Vagina (tissue), 2 donors: ENCODE measurements around the gene SUSD5.

Source experiments
- POLR2AphosphoS5 ChIP-seq, 2 donors: sonication (generic); formaldehyde crosslinking; IDR thresholded peaks; one replicate each; pipeline ENCODE4 v1.9.0; 2017; ENCODE audit warnings: antibody characterized with exemption in 2 of 2, mild to moderate bottlenecking in 2 of 2, low read depth in 1 of 2; ENCODE audit not compliant: insufficient read depth in 1 of 2
- TF ChIP-seq, protein P1 (sequence below), 3 experiments: fragments of 450-650 bp in 2 of 3; fragments of 200-600 bp in 1 of 3; sonication (generic) in 1 of 3; IDR thresholded peaks; one replicate each; pipeline ENCODE4 v1.5.1; 2017 to 2019; ENCODE audit warnings: antibody characterized with exemption in 3 of 3, mild to moderate bottlenecking in 2 of 3, moderate library complexity in 2 of 3

DNA sequence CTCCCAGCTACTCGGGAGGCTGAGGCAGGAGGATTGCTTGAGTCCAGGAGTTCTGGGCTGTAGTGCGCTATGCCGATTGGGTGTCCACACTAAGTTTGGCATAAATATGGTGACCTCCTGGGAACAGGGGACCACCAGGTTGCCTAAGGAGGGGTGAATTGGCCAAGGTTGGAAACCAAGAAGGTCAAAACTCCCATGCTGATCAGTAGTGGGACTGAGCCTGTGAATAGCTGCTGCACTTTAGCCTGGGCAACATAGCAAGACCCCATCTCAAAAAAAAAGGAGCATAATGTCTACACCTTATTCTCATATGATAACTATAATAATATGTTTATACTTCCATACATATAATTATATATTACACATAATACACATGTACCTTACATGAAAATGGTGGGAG is 115.6 kb downstream of the SUSD5 start:
- TF ChIP-seq, protein P1, sequence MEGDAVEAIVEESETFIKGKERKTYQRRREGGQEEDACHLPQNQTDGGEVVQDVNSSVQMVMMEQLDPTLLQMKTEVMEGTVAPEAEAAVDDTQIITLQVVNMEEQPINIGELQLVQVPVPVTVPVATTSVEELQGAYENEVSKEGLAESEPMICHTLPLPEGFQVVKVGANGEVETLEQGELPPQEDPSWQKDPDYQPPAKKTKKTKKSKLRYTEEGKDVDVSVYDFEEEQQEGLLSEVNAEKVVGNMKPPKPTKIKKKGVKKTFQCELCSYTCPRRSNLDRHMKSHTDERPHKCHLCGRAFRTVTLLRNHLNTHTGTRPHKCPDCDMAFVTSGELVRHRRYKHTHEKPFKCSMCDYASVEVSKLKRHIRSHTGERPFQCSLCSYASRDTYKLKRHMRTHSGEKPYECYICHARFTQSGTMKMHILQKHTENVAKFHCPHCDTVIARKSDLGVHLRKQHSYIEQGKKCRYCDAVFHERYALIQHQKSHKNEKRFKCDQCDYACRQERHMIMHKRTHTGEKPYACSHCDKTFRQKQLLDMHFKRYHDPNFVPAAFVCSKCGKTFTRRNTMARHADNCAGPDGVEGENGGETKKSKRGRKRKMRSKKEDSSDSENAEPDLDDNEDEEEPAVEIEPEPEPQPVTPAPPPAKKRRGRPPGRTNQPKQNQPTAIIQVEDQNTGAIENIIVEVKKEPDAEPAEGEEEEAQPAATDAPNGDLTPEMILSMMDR (IDR thresholded peaks at IDR 0.05), result no peak
- no peak for TF ChIP-seq POLR2AphosphoS5 (IDR thresholded peaks at IDR 0.05; ENCODE audit: insufficient read depth in 1 of 2, low read depth in 1 of 2)
